CD4-positive, alpha-beta T cell treated with Interleukin-17A for 4 hours (primary cell): ENCODE data around the gene SFT2D1.
"Not testable (repeated sequence)": the region's sequence is repeated elsewhere in the genome, so short reads cannot be mapped to it uniquely, and the experiment has no call there.

Experiments used
- DNase-seq: peaks from one replicate; pipeline ENCODE4 v3.0.0-alpha.2; 2020; ENCODE audit warnings: mixed read lengths

The SFT2D1 gene

DNA sequence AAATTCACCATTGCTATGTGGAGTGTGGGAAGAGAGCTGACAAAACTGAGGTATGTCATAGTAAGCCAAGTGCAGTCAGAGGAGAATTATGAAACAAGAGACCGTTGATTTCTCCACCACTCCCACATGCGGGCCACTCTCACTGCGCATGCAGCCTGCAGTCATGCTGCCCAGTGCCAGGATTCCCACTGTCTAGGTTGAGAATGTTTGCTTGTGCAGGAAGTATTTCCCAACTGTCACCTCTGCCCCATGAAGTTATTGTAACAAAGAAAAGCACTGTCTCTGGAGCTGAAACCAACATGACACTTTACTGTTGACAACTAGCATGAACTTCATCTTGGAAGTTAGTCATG lies 18.7 kb upstream of the SFT2D1 start:
- DNase-seq: no peak

GRCh38 chr6:166360243-166361076 lies 18.1 kb upstream of the SFT2D1 start:
- DNase-seq: no peak

GRCh38 chr6:166355552-166355951 lies 13.2 kb upstream of the SFT2D1 start:
- no peak for DNase-seq

- DNase-seq: no peak
Measured at GRCh38 chr6:166354965-166355364, 12.6 kb upstream of the SFT2D1 start.

GRCh38 chr6:166354143-166354542 lies 11.8 kb upstream of the SFT2D1 start:
- DNase-seq: no peak

GRCh38 chr6:166353507-166353906 lies 11.2 kb upstream of the SFT2D1 start:
- DNase-seq: no peak

GRCh38 chr6:166352923-166353322 lies 10.6 kb upstream of the SFT2D1 start:
- DNase-seq: no peak

- no peak for DNase-seq
Measured at GRCh38 chr6:166351715-166352285, 9.5 kb upstream of the SFT2D1 start.

DNA sequence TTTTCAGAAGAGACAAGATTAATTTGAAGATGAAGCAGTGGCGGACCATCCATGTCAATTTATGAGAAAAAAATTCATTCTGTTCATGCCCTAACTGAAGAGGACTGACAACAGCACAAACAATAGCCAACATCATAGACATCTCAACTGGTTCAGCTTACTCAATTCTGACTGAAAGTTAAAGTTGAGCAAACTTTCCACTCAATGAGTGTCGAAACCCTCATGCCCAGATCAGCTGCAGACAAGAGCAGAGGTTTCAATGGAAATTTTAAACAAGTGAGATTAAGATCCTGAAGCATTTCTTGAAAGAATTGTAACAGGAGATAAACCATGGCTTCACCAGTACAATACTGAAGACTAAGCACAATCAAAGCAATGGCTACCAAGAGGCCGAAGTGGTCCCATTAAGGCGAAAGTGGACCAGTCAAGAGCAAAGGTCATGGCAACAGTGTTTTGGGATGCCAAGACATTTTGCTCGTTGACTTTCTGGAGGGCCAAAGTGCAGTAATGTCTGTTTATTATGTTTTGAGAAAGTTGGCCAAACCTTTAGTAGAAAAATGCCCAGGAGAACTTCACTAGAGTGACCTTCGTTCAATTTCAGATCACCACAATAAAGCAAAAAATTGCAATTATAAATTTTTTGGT lies 6.1 kb upstream of the SFT2D1 start:
- DNase-seq: no peak

DNA sequence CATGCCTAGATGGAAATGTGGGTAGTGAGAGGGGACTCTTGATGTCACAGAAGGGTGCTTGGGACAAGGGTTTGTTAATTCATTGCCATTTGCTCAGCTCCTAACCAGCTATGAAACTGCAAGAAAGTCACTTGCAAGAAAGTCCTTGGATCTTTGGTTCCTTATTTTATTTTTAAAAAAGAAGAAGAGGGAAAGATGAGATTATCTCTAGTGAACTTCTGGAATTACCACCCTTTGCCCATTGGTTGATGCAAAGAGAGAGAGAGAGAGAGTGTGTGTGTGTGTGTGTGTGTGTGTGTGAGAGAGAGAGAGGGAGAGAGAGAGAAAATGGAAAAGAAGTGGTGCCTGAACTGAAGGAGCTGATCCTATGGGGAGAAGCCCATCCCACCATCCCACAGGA lies 4.6 kb upstream of the SFT2D1 start:
- no peak for DNase-seq

GRCh38 chr6:166346449-166346848 lies 4.1 kb upstream of the SFT2D1 start:
- no peak for DNase-seq

- DNase-seq: not testable (repeated sequence)
Measured at GRCh38 chr6:166345672-166346071, 3.3 kb upstream of the SFT2D1 start.

DNA sequence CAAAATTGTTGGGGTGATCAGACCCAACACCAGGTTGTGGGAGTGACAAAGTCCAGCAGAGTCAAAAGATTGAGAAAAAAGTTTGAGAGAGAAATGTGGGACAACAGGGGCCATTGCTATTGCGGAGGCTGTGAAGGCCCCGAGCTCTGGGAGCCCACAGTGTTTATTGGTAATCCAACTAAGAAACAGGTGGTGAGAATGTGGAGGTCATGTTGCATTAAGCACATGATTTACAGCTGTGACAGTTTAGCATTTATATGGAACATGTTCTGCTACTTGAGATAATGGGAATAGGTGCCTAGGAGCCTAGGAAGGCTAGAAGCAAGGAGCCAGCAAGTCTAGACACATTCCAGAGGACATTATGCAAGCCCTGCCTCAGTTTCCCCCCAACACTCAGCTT lies 2.6 kb upstream of the SFT2D1 start:
- not testable (repeated sequence) for DNase-seq

DNA sequence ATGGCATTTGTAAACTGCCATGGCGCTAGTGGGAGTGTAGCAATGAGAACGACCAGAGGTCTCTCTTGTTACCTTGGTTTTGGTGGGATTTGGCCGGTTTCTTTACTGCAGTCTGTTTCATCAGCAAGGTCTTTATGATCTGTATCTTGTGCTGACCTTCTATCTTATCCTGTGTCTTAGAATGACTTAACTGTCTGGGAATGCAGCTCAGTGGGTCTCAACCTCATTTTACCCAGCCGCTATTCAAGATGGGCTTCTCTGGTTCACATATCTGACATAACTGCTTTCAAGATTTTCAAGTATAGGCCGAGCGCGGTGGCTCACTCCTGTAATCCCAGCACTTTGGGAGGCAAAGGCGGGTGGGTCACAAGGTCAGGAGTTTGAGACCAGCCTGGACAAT lies 1.9 kb upstream of the SFT2D1 start:
- no peak for DNase-seq

GRCh38 chr6:166343150-166343487 lies 774 bp upstream of the SFT2D1 start:
- DNase-seq: no peak

- DNase-seq: peak; percentile 24
Measured at GRCh38 chr6:166341977-166342348, 382 bp downstream of the SFT2D1 start.

DNA sequence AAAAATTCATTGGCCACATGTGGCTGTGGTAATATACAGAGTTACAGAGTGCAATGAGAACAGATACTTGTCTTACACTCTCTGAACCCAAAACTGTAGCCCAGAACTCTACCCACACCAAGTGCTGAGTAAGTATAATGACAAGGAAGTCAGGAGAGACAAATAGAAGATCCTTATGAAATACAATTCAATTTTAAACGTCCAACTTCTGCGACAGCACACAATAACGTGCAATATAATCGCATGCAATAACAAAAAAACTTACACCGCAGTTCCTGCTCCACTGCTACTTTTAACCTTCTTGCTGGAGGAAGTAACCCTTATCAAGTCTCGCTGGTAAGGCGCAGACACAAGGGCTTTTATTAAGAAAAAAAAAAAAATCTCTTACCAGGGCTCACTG lies 881 bp downstream of the SFT2D1 start:
- no peak for DNase-seq

GRCh38 chr6:166338854-166339253 lies 3.5 kb downstream of the SFT2D1 start:
- DNase-seq: no peak

GRCh38 chr6:166336847-166337246 lies 5.5 kb downstream of the SFT2D1 start:
- DNase-seq: no peak

GRCh38 chr6:166335378-166336302 lies 6.7 kb downstream of the SFT2D1 start:
- DNase-seq: no peak

DNA sequence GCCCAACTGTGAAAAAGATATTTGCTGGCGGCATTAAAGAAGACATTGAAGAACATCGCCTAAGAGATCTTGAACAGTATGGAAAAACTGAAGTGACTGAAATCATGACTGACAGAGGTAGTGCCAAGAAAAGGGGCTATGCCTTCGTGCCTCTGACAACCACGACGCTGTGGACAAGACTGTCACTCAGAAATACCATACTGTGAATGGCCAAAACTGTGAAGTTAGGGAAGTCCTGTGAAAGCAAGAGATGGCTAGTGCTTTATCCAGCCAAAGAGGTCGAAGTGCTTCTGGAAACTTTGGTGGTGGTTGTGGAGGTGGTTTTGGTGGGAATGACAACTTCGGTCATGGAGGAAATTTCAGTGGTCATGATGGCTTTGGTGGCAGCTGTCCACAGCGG lies 7.5 kb downstream of the SFT2D1 start:
- DNase-seq: no peak

DNA sequence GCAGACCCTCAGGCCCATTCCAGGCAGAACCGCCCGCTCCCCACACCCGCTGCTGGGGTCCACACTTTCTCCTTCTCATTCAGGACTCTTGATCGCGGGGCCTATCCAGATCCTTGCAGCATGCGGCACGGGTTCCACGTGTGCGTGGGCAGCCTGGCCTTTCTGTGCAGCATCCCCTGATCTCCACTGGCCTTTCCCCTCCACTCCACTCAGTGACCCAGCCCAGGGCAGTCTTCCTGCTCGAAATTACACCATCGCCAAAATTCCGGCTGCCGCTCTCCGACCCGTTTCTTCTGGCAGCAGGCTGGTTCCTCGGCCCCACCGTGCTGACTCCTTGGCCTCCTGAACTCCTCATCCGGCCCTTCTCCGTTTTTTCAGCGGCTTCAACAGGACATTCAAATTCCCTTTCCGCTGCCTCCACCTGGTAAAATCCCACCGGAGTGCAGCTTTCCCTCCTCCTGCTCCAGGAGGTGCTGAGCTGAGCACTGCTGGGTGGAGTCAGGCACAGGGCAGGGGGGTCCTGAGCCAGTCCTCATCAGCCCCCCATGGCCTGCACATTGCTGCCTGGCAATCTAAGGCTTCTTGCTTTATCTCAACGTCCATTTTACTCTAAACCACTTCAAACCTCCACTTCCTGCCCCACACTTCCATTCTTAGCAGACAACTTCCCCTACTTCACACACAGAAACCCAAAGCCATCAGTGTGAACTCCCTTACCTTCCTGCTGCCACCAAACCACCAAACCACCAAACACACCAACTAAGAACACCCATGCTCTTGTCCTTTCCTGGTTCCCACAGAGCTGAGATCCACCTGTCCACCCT lies 9.0 kb downstream of the SFT2D1 start:
- peak; percentile 21 for DNase-seq
